HG02852 (cell line): Measurements from ENCODE around the gene COL1A1.

Experiments
- ATAC-seq: cut with Tn5 transposase; IDR thresholded peaks from one replicate; pipeline ENCODE4 v1.9.1; 2021; ENCODE audit warnings: mild to moderate bottlenecking, moderate library complexity; ENCODE audit not compliant: unreplicated experiment

The COL1A1 gene

DNA sequence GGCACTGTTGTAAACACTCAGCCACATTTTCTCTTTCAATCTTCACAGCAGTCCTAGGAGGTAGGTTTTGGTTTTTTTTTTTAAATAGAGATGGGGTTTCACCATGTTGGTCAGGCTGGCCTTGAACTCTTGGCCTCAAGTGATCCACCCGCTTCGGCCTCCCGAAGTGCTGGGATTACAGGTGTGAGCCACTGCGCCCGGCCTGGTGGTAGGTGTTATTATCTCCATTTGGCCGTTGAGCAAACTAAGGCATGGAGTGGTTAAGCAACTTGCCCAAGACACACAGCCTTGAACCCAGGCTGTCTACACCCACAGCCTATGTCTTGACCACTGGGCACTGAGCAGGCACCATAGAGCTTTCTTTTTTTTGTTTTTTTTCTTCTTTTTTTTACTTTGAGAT lies 27.0 kb downstream of the COL1A1 start:
- ATAC-seq, result no peak

DNA sequence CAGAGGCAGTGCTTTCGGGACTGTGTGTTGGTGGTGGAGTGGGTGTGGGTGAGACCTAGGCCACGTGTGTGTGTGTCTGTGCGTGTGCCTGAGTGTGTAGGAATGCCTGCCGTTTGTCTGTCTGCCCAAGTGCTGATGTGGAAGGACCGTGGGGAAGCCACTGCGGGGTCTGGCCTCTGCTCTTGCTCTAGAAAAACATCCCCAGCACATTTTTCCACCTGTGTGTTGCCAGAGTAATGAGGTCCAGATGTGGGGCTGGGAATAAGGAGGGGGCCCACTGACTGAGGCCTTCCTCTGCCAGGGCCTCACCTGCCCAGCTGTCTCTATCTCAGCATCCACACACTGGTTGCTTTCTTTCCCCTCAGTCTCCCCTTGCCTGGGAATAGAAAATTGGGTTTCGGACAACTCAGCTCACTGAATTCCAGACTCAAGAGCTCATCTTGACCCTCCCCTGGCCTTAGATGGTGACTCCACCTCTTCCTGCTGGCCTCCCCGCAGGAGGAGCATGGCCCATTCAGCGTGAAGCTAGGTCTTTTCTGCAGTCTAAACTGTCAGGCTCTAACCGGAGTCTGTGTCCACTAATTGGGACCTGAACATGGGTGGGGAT lies 28.0 kb downstream of the COL1A1 start:
- ATAC-seq, result no peak

DNA sequence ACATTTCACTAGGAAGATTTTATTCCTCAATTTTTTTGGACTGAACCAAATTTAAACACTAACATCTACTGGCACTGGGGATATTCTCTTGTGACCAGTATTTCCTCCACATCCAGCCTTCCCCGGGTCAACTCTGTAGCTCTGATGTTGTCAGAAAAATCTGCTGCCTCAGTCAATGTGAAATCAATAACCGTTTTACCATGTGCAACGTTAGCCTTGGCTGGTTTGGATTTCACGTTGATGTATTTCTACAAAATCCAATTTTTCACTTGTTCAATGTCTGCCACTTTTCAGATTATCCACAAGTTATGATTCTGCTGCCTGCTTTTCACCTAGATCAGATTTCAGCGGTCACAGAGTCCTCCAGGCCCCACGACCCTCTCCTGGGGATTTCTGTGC lies 28.5 kb downstream of the COL1A1 start:
- ATAC-seq, result no peak

DNA sequence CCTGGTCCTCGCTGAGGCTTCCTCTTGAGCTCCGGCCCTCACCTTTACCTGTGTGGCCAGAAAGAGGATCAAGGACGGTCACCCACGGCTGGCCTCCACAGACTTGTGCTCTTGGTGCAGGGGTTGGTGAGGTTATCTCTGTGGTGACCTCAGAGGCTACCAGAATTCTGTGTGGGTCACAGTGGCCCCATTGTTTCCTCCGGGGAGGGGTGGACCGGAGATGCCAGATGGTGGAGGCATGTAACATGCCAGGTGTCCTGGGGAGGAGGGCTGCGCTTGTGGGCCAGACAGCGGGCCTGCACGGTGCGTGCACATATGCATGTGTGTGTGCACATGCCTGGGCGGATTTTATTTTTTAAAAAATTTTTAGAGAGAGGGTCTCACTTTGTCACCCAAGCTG lies 29.3 kb downstream of the COL1A1 start:
- no peak for ATAC-seq

DNA sequence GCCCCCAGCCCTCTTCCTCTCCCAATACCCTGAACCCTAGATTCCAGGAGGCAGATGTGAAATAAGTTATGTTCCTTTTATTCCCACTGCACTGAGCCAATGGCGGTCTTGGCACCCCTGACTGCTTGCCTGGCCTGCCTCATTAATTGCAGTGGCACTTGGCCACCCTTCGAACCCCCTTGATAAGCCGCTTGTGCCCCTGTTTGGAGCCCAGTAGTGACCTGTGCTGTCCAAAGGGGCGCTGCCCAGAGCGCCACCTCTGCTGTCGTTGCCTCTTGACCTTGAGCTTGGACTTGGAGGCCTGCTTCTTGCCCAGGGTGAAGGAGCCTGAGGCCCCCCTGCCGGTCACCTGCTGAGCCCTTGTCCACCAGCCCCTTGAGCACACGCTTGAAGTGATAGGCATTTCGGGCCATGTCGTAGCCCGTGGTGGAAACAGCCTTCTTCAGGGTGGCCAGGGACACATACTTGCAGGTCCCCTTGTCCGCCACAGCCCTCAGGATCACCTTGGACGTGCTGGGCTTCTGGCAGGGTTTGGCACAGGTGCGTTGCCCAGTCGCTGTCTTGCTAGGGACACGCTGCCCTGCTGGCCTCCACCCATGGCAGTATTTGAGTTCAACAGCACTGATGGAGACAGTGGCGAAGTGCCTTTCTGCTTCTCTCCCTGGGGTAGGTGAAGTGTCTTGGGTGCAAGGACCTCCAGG lies 29.9 kb downstream of the COL1A1 start:
- ATAC-seq, result no peak

DNA sequence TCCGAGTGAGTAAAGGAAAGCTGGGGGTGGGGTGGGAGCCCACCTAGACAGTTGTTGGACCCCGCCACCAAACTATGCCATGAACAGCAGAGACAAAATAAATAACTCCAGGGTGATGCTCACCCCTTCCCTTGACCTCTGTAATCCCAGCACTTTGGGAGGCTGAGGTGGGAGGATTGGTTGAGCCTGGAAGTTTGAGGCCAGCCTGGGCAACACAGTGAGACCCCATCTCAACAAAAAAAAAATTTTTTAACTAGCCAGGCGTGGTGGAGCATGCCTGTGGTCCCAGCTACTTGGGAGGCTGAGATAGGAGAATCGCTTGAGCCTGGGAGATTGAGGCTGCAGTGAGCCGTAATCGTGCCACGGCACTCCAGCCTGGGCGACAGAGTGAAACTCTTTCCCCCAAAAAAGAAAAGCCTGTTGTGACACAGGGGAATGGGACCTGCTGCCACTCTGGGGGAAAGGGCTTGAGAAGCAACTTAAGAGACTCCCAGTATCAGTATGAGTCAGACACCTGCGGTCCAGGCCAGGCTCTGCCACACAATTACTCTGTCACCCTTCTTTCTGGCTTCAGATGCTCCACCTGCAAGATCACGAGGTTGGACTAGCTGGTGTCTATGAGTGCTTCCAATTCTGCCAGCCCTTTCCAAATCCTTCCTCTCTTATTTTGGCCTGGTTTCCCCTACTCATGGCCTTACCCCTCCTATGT lies 30.6 kb downstream of the COL1A1 start:
- ATAC-seq, result no peak

DNA sequence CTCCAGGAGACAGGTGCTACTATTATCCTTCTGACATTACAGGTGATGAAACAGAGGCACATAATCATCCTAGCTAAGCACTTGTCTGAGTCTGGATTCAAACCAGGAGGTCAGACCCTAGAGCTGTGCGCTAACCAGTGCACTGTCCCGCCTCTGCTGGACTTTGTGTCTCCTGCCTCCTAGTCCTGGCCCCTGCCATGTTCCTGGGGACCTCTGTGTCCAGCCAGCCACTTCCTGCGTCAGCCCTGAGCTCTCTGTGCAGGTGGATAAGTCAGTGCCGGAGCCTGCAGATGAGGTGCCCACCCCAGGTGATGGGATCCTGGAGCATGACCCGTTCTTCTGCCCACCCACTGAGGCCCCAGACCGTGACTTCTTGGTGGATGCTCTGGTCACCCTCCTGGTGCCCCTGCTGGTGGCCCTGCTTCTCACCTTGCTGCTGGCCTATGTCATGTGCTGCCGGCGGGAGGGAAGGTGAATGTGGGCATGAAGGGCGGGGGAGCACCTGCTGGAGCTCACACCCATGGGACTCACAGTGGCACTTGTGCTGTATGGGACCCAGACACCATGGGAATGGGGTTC lies 31.5 kb downstream of the COL1A1 start:
- ATAC-seq, result no peak

DNA sequence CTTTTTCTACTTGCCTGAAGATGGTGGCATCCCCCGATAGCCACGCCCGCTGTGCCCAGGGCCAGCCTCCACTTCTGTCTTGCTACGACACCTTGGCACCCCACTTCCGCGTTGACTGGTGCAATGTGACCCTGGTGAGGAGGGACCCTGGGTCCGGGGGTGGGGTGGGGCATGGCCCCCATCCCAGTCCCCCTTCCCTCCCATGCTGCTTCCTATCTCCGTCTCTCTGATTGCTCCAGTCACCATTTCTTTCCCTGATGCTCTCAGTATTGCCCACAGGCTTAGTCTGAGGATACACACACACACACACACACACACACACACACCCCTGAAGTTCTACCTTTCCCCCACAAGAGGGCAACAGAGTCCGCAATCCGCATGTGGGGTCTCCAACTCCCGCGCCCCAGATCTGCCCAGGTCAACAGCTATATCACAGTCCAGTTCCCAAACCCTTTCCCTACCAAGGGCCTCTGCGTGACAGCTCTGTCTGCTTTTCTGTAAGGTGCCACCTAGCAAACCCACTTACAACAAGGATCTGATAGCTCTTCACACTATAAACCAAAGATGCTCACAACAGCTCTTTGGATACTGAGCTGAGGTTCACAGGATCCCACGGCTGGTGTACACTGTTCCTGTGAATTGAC lies 32.2 kb downstream of the COL1A1 start:
- no peak for ATAC-seq

DNA sequence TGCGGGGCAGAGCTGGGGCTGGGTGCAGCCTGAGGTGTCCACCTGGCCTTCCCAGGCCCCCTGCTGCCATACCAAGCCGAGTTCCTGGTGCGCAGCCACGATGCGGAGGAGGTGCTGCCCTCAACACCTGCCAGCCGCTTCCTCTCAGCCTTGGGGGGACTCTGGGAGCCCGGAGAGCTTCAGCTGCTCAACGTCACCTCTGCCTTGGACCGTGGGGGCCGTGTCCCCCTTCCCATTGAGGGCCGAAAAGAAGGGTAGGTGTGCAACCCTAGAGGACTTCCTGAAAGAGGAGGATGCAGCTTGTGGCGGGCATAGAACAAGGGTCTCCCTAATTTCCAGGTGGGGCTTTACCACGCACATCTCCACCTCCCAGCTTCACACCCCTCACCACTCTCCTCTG lies 33.1 kb downstream of the COL1A1 start:
- ATAC-seq, result no peak

DNA sequence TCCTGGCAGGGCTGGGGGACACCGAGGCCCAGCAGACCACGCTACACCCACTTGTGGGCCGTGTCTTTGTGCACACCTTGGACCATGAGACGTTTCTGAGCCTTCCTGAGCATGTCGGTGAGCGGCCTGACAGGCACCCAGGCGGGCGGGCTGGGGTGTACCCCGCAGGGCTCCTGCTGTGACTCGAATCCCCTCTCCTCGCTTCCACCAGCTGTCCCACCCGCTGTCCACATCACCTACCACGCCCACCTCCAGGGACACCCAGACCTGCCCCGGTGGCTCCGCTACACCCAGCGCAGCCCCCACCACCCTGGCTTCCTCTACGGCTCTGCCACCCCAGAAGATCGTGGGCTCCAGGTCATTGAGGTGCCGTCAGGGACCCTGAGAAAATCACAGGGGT lies 34.1 kb downstream of the COL1A1 start:
- no peak for ATAC-seq

DNA sequence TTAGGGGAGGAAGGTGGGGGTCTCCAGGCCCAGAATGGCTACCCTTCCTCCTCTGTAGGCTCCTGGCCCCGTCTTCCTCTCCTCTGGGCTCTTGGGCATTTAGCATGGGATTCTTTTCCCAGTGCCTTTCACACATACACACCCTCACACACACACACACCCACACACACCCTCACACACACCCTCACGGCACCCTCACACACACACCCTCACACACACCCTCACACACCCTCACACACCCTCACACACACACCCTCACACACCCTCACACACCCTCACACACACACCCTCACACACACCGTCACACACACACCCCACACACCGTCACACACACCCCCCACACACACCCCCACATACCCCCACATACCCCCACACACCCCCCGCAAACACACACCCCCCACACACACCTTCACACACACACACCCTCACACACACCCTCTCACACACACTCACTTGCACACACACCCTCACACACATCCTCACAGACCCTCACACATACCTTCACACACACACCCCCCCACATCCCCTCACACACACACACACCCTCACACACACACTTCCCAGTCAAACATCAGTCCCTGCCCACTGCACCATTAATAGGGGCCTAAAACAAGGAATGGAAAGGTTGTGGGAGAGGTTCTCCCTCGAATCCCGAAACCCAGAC lies 34.8 kb downstream of the COL1A1 start:
- no peak for ATAC-seq

DNA sequence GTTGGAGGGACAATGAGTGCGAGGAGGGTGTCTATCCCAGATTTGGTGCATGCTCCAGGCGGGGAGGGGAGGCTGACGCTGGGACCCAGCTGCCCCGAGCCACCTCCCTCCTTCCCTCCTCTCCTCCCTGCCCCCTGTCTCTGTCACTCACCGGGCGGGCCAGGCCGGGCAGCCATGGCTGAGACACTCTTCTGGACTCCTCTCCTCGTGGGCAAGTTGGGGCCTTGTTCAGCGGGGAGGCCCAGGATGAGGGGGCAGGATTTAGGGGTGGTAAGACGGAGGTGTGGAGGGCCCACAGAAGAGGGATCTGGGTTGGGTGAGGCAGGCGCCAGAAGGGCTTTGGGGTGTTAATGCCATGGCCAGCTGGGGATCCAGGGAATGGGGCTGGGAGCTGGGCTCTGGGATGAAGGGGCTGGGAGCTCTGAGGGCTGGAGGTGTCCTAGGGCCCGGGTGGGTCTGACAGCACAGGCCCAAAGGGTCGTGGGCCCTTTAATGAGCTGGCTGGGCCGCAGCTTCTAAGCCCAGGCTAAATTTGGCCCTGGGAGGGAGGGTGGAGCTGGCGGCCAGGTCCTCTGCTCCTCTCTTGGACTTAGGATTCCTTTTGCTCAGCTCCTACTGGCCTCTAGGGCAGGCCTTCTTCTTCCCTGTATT lies 35.4 kb downstream of the COL1A1 start, which contains the start of gene SGCA:
Gene SGCA (plus strand): TSS at position 139 of the 651 bp plus-strand sequence. CDS start 36 bp downstream, at position 175.
- ATAC-seq, result no peak

DNA sequence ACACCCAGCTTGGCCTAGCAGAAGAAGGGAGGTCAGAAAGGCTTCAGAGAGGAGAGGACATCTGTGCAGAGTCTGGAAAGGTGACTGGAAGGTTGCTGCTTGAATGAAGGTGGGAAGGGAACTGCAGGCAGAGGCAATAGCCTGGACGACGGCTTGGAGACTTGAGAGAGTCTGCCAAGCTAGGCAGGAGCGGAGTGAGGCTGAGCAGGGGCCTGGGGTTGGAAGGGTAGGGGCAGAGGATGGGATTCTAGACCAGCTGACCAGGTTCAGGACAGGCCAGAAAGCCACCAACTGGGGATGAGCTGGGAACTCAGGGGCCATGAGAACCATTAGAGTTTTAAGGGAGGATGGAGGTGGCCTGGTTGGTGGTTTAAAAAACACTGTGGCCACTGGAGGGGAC lies 36.0 kb downstream of the COL1A1 start:
- ATAC-seq, result no peak

DNA sequence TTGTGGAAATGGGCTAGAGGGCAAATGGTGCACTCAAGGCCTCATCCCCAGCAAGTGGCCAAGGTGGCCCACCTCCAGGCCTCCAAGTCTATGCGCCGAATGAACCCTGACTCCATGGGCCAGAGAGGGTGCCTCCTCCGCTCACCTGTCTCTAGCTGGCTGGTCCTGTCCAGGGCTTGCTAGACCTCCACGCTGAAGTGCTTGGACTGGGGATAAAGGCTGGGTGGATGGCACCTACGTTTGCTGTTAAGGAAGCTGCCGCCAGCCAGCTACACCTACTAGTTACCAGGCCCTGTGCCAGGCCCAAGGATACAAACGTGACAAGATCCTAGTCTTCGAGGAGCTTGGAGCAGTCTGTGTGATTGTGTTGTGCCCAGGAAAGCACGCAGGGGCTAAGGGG lies 36.4 kb downstream of the COL1A1 start:
- ATAC-seq, result no peak

DNA sequence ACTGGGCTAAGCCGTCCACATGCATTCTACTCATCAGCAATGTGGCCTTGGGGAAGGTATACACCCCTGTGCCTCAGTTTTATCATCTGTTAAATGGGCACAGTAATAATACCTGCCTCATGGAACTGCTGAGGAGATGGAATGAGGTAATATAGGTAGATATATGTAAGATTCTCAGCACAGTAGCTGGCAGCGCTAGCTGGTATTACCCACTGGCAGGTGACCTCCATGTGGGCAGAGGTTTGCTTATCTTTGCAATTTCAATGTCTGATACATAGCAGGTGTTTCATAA lies 36.8 kb downstream of the COL1A1 start:
- ATAC-seq, result no peak

DNA sequence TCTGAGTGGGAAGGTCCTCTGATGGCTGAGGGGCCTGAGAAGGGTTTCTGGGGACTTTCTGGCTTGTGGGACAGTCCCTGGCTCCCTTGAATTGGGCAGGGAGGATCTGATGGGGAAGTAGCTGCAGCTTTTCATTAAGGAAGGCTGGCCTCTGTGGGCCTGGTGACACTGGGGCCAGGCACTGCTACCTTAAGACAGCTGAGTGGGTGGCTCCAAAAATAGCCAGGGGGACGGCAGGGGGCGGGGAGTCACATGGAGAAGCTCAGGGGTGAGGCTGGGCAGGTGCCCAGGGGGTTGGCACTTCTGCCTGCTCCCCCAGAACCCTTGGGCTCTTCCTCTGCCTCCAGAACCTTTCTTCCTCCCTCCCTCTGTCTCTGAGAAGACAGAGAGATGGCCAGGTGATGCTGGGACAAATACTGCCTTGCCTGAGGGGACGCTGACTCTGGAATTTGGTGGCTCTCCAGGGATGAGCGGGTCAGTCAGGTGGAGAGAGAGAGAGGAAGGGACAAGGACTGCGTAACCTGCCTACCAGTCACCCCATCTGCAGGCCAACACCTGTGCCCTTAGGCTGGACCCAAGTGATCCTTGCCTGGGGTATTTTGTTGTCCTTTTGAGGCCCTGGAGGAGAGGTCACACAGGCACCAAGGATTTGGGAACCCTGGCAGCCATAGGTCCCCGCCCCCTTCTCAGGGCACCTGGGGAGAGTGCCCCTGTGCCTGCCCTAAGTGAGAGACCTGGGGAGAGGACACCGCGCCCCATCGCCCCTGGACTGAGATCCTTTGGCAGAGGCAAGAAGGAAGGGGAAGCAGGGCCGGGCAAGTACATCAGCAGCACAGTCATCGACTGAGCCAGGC lies 37.4 kb downstream of the COL1A1 start:
- no peak for ATAC-seq

DNA sequence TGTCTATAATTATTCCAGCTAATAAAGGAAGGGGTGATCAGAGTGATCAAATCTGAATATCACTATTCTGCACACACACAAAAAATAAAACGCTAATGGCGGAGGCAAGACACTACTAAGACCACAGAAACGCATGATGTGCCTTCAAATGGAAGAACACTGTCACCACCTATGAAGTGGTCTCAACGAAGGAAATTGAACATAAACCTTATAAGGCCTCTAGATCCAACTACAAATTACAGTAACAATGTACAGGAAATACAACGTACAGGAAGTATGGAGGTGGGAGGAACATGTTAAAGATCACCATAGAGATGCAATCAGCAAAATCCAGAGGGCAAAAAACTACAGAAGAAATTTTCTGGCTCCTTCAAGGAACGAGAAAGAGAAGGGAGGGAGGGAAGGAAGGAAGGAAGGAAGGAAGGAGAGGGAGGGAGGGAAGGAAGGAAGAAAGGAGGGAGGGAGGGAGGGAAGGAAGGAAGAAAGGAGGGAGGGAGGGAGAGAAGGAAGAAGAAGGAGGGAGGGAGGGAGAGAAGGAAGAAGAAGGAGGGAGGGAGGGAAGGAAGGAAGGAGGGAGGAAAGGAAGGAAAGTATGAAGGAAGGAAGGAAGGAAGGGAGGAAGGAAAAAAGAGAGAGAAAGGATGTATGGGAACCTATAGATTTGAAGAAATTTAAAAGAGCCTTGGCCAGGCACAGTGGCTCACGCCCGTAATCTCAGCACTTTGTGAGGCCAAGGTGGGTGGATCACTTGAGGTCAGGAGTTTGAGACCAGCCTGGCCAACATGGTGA lies 38.8 kb downstream of the COL1A1 start:
- ATAC-seq, result no peak

DNA sequence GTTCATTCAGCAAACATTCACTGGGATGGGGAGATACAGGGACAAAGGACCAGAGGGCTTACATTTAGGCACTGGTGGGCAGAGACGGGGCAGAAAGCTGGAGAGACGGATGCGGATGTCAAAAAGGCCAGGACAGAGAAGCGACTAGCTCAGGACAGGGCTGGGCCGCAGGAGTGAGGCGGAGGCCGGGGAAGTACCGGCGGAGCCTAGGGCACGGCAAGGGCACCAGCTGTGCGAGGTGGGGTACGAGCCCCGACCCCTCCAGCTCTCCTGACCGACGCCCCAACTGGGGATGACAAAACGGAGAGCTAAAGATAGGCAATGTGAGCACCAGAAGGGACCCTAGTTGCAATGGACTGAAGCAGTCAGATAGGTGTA lies 39.5 kb downstream of the COL1A1 start:
- no peak for ATAC-seq
